BE2C (cell line): Measurements from ENCODE around the gene SUPT20HL1.
A peak's percentile ranks its signal among the peaks of the same experiment; 100 is the strongest.

Experiments
- DNase-seq: peaks from one replicate; pipeline ENCODE4 v3.0.0-alpha.2; 2020
- H3K27me3 ChIP-seq: fragments of 250-450 bp; sonication (Bioruptor Pico); 2 replicates; pipeline ENCODE4 v1.5.1; 2020; ENCODE audit warnings: mild to moderate bottlenecking
- H3K36me3 ChIP-seq: fragments of 250-450 bp; sonication (Bioruptor Pico); 2 replicates; pipeline ENCODE4 v1.5.1; 2020; ENCODE audit warnings: mild to moderate bottlenecking
- H3K4me1 ChIP-seq: fragments of 250-450 bp; sonication (Bioruptor Pico); 2 replicates; pipeline ENCODE4 v1.5.1; 2020
- H3K4me3 ChIP-seq: 2 replicates; pipeline ENCODE4 v1.5.1; 2011; ENCODE audit warnings: low read depth, low read length
- H3K9me3 ChIP-seq: fragments of 250-450 bp; sonication (Bioruptor Pico); 2 replicates; pipeline ENCODE4 v1.5.1; 2020
- TF ChIP-seq, protein P1 (sequence below): IDR thresholded peaks from 2 replicates; pipeline ENCODE4 v1.5.1; 2012; ENCODE audit warnings: mild to moderate bottlenecking, low read depth, low read length

The SUPT20HL1 gene

DNA sequence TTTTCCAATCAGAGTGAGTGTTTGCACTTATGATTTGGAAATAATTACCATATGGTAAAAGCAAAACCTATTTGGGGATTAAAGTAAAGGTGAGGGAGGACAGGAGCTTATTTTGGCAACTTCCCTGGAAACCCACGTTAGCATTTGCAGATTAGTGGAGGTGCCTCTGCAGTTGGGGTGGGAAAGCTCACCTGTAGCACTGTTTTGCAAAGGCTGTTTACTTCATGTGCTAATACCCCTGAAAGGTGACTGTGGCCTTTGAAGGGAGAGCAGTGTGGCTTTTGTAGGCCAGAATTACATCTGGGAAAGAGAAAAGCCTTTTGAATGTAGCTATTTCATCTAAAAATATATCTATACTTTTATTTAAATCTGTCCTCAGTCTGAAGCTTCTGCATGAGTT lies 9.4 kb downstream of the SUPT20HL1 start:
- Histone ChIP-seq H3K27me3 (no peaks in the 10 kb centered on the region), H3K4me1 (no peaks in the 10 kb centered on the region; the same call in 1 of the 2 replicates), H3K4me3 (no peak overlapping the region), H3K36me3 (no peaks in the 10 kb centered on the region), H3K9me3 (no peaks in the 10 kb centered on the region)
- no peak for DNase-seq
- TF ChIP-seq, protein P1, sequence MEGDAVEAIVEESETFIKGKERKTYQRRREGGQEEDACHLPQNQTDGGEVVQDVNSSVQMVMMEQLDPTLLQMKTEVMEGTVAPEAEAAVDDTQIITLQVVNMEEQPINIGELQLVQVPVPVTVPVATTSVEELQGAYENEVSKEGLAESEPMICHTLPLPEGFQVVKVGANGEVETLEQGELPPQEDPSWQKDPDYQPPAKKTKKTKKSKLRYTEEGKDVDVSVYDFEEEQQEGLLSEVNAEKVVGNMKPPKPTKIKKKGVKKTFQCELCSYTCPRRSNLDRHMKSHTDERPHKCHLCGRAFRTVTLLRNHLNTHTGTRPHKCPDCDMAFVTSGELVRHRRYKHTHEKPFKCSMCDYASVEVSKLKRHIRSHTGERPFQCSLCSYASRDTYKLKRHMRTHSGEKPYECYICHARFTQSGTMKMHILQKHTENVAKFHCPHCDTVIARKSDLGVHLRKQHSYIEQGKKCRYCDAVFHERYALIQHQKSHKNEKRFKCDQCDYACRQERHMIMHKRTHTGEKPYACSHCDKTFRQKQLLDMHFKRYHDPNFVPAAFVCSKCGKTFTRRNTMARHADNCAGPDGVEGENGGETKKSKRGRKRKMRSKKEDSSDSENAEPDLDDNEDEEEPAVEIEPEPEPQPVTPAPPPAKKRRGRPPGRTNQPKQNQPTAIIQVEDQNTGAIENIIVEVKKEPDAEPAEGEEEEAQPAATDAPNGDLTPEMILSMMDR = no peak

DNA sequence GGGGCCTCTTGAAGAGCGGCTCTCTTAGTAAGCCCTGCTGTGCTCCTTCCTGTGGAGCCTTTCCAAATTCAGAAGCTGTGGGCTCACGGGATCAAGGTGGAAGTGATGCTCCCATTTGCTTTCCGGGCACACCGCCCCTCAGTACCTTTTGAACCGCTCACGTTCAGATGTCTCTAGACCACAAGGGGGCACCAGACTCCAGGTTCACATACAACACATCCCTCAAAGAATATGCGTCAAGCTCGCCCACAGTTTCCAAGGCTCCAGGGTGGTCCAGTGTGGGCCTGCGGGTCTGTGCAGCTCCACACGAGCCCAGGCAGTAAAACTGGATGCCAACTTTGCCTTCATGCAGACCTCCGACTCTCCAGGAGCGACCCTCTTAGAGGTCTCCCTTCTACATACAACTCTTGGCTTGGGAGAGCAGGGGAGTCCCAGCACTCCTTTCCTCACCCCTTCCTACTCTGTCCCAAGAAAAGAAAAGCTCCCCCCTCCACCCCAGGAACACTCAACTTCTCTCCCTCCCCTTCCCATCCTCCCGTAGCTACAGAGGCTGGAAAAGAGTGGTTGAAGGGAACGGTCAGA lies 11.0 kb downstream of the SUPT20HL1 start:
- DNase-seq = peak; percentile 70
- Histone ChIP-seq H3K36me3 (no peaks in the 10 kb centered on the region), H3K27me3 (no peaks in the 10 kb centered on the region), H3K4me1 (no peaks in the 10 kb centered on the region; the same call in 1 of the 2 replicates), H3K9me3 (no peaks in the 10 kb centered on the region), H3K4me3 (no peak overlapping the region)
- TF ChIP-seq, protein P1 = peak; percentile 70

DNA sequence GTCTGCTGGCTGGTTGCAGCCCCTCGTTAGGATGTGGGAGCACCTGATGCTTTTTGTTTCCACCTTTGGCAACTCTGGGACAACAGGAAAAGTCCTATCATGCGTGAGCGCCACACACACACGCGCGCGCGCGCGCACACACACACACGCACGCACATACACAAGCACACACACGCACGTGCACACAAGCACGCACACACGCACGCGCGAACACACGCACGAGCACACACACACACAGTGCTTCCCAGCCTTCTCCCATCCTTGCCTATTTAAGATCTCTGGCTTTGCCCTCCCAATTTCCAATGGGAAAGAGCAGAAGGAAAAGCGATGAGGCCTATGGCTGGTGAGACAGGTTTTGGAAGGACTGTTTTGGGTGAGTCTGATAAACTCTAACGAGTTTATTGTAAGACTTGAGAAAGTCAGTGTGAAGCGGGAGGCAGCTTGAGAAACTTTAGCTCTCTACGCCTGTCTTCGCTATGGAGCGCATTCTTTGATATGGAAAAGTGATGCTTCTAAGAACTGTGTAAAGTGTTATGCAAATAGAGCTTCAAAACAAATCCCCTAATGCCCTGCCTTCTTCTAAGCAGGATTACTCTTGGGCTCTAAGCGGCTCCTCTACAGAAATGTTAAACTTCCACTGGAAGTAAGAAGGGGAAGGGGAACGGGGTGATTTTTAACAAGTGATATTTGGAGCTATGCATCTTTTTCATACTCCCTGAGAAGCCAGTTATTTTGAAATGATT lies 11.8 kb downstream of the SUPT20HL1 start:
- no peak for DNase-seq
- TF ChIP-seq, protein P1 = no peak
- Histone ChIP-seq H3K27me3 (no peaks in the 10 kb centered on the region), H3K36me3 (no peaks in the 10 kb centered on the region), H3K4me3 (no peak overlapping the region), H3K9me3 (no peaks in the 10 kb centered on the region), H3K4me1 (no peaks in the 10 kb centered on the region; the same call in 1 of the 2 replicates)

DNA sequence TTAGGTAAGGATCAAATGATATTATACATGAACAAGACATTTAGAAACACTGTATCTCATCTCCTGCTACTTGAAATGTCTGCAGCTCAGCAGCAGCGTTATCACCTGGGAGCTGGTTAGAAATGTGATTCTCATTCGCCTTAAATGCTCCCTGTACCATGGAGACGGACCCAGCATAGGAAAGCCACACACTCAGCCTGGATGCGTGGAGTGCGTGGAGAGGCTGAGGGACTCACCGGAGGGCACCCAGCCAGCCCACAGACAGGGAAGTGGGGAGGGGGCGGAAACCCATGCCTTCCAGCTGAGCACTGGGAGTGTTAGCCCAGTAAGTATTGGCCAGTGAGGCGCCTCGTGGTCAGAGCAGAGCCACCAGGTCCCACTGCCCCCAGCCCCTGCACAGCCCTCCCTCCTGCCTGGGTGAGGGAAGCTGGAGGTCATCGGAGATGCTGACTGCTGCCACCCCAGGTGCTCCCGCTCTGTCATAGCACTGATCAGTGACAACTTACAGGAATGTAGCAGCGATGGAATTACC lies 15.2 kb downstream of the SUPT20HL1 start:
- H3K27me3 ChIP-seq = no peaks in the 10 kb centered on the region
- DNase-seq = no peak
- TF ChIP-seq, protein P1 = no peak
- no peaks in the 10 kb centered on the region for H3K36me3 ChIP-seq
- no peak overlapping the region for H3K4me3 ChIP-seq
- no peaks in the 10 kb centered on the region; the same call in 1 of the 2 replicates for H3K4me1 ChIP-seq
- H3K9me3 ChIP-seq = no peaks in the 10 kb centered on the region

DNA sequence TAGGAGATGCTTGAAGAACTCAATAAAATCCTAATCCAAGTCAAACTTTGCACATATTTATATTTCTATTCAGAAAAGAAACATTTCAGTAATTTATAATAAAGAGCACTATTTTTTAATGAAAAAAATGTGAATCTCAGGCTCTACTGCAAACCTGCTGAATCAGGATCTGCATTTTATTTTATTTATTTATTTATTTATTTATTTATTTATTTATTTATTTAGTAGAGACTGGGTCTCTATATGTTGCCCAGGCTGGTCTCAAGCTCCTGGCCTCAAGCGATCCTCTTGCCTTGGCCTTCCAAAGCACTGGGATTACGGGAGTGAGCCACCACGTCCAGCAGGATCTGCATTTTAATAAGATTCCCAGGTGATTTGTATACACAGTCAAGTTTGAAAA lies 16.0 kb downstream of the SUPT20HL1 start:
- no peak overlapping the region for H3K4me3 ChIP-seq
- H3K9me3 ChIP-seq = no peaks in the 10 kb centered on the region
- no peaks in the 10 kb centered on the region for H3K27me3 ChIP-seq
- H3K36me3 ChIP-seq = no peaks in the 10 kb centered on the region
- TF ChIP-seq, protein P1 = no peak
- H3K4me1 ChIP-seq = no peaks in the 10 kb centered on the region
- DNase-seq = no peak

DNA sequence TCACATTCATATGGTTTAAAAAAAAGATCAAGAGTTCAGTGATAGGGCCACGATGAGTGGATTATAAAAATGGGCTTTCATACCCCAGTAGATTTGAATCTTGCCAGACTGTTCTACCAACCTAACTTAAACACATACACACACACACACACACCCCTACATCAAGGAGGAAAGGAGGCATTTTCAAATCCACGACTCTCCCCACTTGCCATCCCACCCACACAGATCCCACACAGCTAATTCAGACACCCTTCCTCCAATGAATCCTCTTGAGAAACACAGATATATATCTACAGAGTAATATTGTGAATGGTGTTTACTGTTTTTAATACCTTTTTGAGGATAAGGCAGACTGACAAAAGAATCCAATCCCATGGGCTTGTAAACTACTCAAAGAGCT lies 16.8 kb downstream of the SUPT20HL1 start:
- no peak for DNase-seq
- Histone ChIP-seq H3K27me3 (no peaks in the 10 kb centered on the region), H3K9me3 (no peaks in the 10 kb centered on the region), H3K4me1 (no peaks in the 10 kb centered on the region), H3K36me3 (no peaks in the 10 kb centered on the region), H3K4me3 (no peak overlapping the region)
- TF ChIP-seq, protein P1 = no peak
